Activated CD8-positive, alpha-beta T cell treated with anti-CD3 and anti-CD28 coated beads, Interleukin-2, amount 10 ng/mL, durations not matched to agents 7 days and 5 days (primary cell): ENCODE data around the gene PTMS. TPM values are rescaled to one million over a fixed set of nuclear protein-coding genes. Genes with fewer than 3 reads are reported as not detected.

Experiments used
- ATAC-seq: fragments of 150-1000 bp; cut with Tn5 transposase; one replicate; pipeline ENCODE4 v1.10.0; 2021; ENCODE audit warnings: moderate library complexity
- CTCF ChIA-PET: fragments of 350-600 bp; sonication (Branson Sonifier 250); formaldehyde crosslinking; loops from one replicate; lab custom pipeline; 2021; ENCODE audit warnings: antibody characterized with exemption; lab: Charles Lee
- POLR2A ChIA-PET: fragments of 350-600 bp; sonication (Branson Sonifier 250); formaldehyde crosslinking; loops from one replicate; lab custom pipeline; 2021; ENCODE audit warnings: antibody characterized with exemption; lab: Charles Lee
- DNase-seq: peaks from one replicate; pipeline ENCODE4 v3.0.0-alpha.2; 2020
- H3K27ac Mint-ChIP-seq: one replicate; pipeline ENCODE4 v1.8.0; 2021; ENCODE audit warnings: mild to moderate bottlenecking, mixed read lengths
- H3K27me3 Mint-ChIP-seq: one replicate; pipeline ENCODE4 v1.8.0; 2021; ENCODE audit warnings: low read depth, mixed read lengths
- H3K36me3 Mint-ChIP-seq: one replicate; pipeline ENCODE4 v1.8.0; 2021; ENCODE audit warnings: low read depth, mixed read lengths
- H3K4me1 Mint-ChIP-seq: one replicate; pipeline ENCODE4 v1.8.0; 2021; ENCODE audit warnings: low read depth, mixed read lengths
- H3K4me3 Mint-ChIP-seq: one replicate; pipeline ENCODE4 v1.8.0; 2021; ENCODE audit warnings: mild to moderate bottlenecking, mixed read lengths
- H3K9me3 Mint-ChIP-seq: one replicate; pipeline ENCODE4 v1.8.0; 2022; ENCODE audit warnings: mixed read lengths; ENCODE audit not compliant: insufficient read depth
- total RNA-seq, 2 experiments: library from RNA; stranded (reverse); gene quantifications; one replicate each; pipeline ENCODE4 v1.2.3, GENCODE V29; 2021

Gene PTMS
- total RNA-seq, 2 experiments from 2014 or later, result 42.9 to 47.4 TPM

- ATAC-seq (no peak), DNase-seq (no peak)
- POLR2A ChIA-PET, result interaction anchor here (0.8 to 9.3 kb wide), 5 partner anchors 8 to 82 kb away, joined by 3 to 66 read pairs (median 3); partner anchors contain the start of gene MLF2
- H3K36me3 Mint-ChIP-seq, result peaks cover 25% of the 10 kb centered on the region
- no peaks in the 10 kb centered on the region for H3K9me3 Mint-ChIP-seq
- H3K27ac Mint-ChIP-seq, result peak overlapping the region; percentile 80
- CTCF ChIA-PET, result interaction anchor here (0.7 to 20.8 kb wide), 8 partner anchors 9 to 97 kb away, joined by 3 to 378 read pairs (median 6); partner anchors contain the start of gene MLF2
- peaks cover 81% of the 10 kb centered on the region for H3K4me1 Mint-ChIP-seq
- H3K4me3 Mint-ChIP-seq, result peak overlapping the region; percentile 80
- peaks cover 6% of the 10 kb centered on the region for H3K27me3 Mint-ChIP-seq
Observed at GRCh38 chr12:6771509-6772330, 5.6 kb downstream of the PTMS start.

GRCh38 chr12:6772331-6772695 is 6.2 kb downstream of the PTMS start, which contains the start of gene LAG3:
Gene LAG3, plus strand, starts transcription at chr12:6772520. Its CDS starts 333 bp downstream, at chr12:6772853.
- no peaks in the 10 kb centered on the region for H3K9me3 Mint-ChIP-seq
- H3K36me3 Mint-ChIP-seq, result peaks cover 25% of the 10 kb centered on the region
- POLR2A ChIA-PET, result interaction anchor here (1.0 to 9.3 kb wide), 3 partner anchors 8 to 20 kb away, joined by 3 to 66 read pairs (median 4); partner anchors contain the start of gene MLF2
- H3K27me3 Mint-ChIP-seq, result peaks cover 6% of the 10 kb centered on the region
- DNase-seq (peak; percentile 74), ATAC-seq (peak; percentile 44)
- H3K4me1 Mint-ChIP-seq, result peaks cover 81% of the 10 kb centered on the region
- CTCF ChIA-PET, result interaction anchor here (1.0 to 20.8 kb wide), 7 partner anchors 9 to 97 kb away, joined by 3 to 378 read pairs (median 6); partner anchors contain the start of gene MLF2
- peak within 1 kb of the TSS; percentile 80 for H3K27ac Mint-ChIP-seq
- H3K4me3 Mint-ChIP-seq, result peak within 1 kb of the TSS; percentile 80

- ChIA-PET CTCF (interaction anchor here (1.8 to 20.8 kb wide), 4 partner anchors 8 to 96 kb away, joined by 5 to 378 read pairs (median 83); partner anchors contain the start of gene MLF2), POLR2A (interaction anchor here (0.7 to 9.3 kb wide), 5 partner anchors 20 to 171 kb away, joined by 3 to 66 read pairs (median 4); partner anchors contain the start of genes C12orf57, MLF2 and RNU7-1)
- Mint-ChIP-seq H3K4me1 (peaks cover 81% of the 10 kb centered on the region), H3K27ac (peak overlapping the region; percentile 80), H3K9me3 (no peaks in the 10 kb centered on the region), H3K4me3 (peak overlapping the region; percentile 80), H3K36me3 (peaks cover 25% of the 10 kb centered on the region), H3K27me3 (peaks cover 2% of the 10 kb centered on the region)
- DNase-seq (no peak), ATAC-seq (no peak)
Observed at GRCh38 chr12:6772726-6773589, 6.8 kb downstream of the PTMS start.

GRCh38 chr12:6773590-6774351 is 7.6 kb downstream of the PTMS start:
- Mint-ChIP-seq H3K4me3 (peak overlapping the region; percentile 87), H3K36me3 (peaks cover 30% of the 10 kb centered on the region), H3K27ac (peak overlapping the region; percentile 95), H3K9me3 (no peaks in the 10 kb centered on the region), H3K27me3 (peaks cover under 1% of the 10 kb centered on the region), H3K4me1 (peaks cover 83% of the 10 kb centered on the region)
- ChIA-PET CTCF (interaction anchor here (0.5 to 20.8 kb wide), 7 partner anchors 4 to 292 kb away, joined by 3 to 378 read pairs (median 6); partner anchors contain the start of genes CDCA3, COPS7A, LAG3 and MLF2), POLR2A (interaction anchor here (0.7 to 9.3 kb wide), 19 partner anchors 8 to 238 kb away, joined by 3 to 66 read pairs (median 4); partner anchors contain the start of genes C12orf57, CDCA3, COPS7A and MLF2)
- ATAC-seq, result peak; percentile 28
- peak; percentile 42 for DNase-seq

GRCh38 chr12:6774499-6775062 is 8.4 kb downstream of the PTMS start:
- H3K9me3 Mint-ChIP-seq, result no peaks in the 10 kb centered on the region

GRCh38 chr12:6775185-6776174 is 9.3 kb downstream of the PTMS start:
- no peaks in the 10 kb centered on the region for H3K27me3 Mint-ChIP-seq
- ATAC-seq, result no peak
- peaks cover 31% of the 10 kb centered on the region for H3K36me3 Mint-ChIP-seq
- H3K4me3 Mint-ChIP-seq, result peak overlapping the region; percentile 87
- POLR2A ChIA-PET, result interaction anchor here (0.7 to 9.3 kb wide), 17 partner anchors 9 to 240 kb away, joined by 3 to 66 read pairs (median 3); partner anchors contain the start of genes C12orf57, COPS7A, MLF2 and PTMS
- peaks cover 82% of the 10 kb centered on the region for H3K4me1 Mint-ChIP-seq
- no peaks in the 10 kb centered on the region for H3K9me3 Mint-ChIP-seq
- CTCF ChIA-PET, result interaction anchor here (0.8 to 20.8 kb wide), 7 partner anchors 6 to 157 kb away, joined by 3 to 378 read pairs (median 4); partner anchors contain the start of genes CDCA3, LAG3, MLF2 and PTMS
- peak overlapping the region; percentile 95 for H3K27ac Mint-ChIP-seq
- DNase-seq, result no peak

More at GRCh38 chr12:6774499-6775062, 8.4 kb downstream of the PTMS start:
- no peaks in the 10 kb centered on the region for H3K27me3 Mint-ChIP-seq
- ChIA-PET CTCF (interaction anchor here (0.5 to 20.8 kb wide), 10 partner anchors 5 to 291 kb away, joined by 3 to 378 read pairs (median 4); partner anchors contain the start of genes CDCA3, COPS7A, LAG3 and MLF2), POLR2A (interaction anchor here (0.6 to 9.3 kb wide), 24 partner anchors 9 to 239 kb away, joined by 3 to 66 read pairs (median 3); partner anchors contain the start of genes C12orf57, CDCA3, COPS7A and MLF2)
- H3K4me3 Mint-ChIP-seq, result peak overlapping the region; percentile 87
- H3K36me3 Mint-ChIP-seq, result peaks cover 32% of the 10 kb centered on the region
- DNase-seq (peak; percentile 82), ATAC-seq (peak; percentile 57)
- peaks cover 83% of the 10 kb centered on the region for H3K4me1 Mint-ChIP-seq
- peak overlapping the region; percentile 95 for H3K27ac Mint-ChIP-seq

- no peak overlapping the region for H3K4me3 Mint-ChIP-seq
- no peaks in the 10 kb centered on the region for H3K9me3 Mint-ChIP-seq
- ATAC-seq (no peak), DNase-seq (no peak)
- no peak overlapping the region for H3K27ac Mint-ChIP-seq
- H3K27me3 Mint-ChIP-seq, result no peaks in the 10 kb centered on the region
- H3K36me3 Mint-ChIP-seq, result peaks cover 27% of the 10 kb centered on the region
- peaks cover 70% of the 10 kb centered on the region for H3K4me1 Mint-ChIP-seq
- POLR2A ChIA-PET, result interaction anchor here (0.6 to 9.3 kb wide), 2 partner anchors 24 to 54 kb away, joined by 3 to 66 read pairs; partner anchors contain the start of genes COPS7A and MLF2
- CTCF ChIA-PET, result interaction anchor here (0.8 to 20.8 kb wide), 4 partner anchors 7 to 210 kb away, joined by 3 to 378 read pairs (median 82); partner anchors contain the start of genes LAG3, MLF2 and PTMS
Observed at GRCh38 chr12:6777386-6777785, 11.2 kb downstream of the PTMS start.

GRCh38 chr12:6778217-6778573 is 12.0 kb downstream of the PTMS start:
- H3K27ac Mint-ChIP-seq, result peak overlapping the region; percentile 79
- no peak for ATAC-seq
- no peak for DNase-seq
- POLR2A ChIA-PET, result interaction anchor here (0.6 to 9.3 kb wide), 3 partner anchors 25 to 210 kb away, joined by 3 to 66 read pairs (median 3); partner anchors contain the start of genes MLF2 and NOP2
- no peaks in the 10 kb centered on the region for H3K27me3 Mint-ChIP-seq
- CTCF ChIA-PET, result interaction anchor here (0.6 to 20.8 kb wide), 15 partner anchors 8 to 166 kb away, joined by 3 to 378 read pairs (median 3); partner anchors contain the start of genes CD4, LAG3, MLF2 and PTMS
- peak overlapping the region; percentile 66 for H3K4me3 Mint-ChIP-seq
- H3K9me3 Mint-ChIP-seq, result no peaks in the 10 kb centered on the region
- H3K4me1 Mint-ChIP-seq, result peaks cover 62% of the 10 kb centered on the region
- H3K36me3 Mint-ChIP-seq, result peaks cover 27% of the 10 kb centered on the region
